ENCODE results near the gene IL17REL.

Gene IL17REL

GRCh38 chr22:50012211-50013181 is at the start of gene IL17REL:
Gene IL17REL (minus strand): TSS chr22:50012765. CDS start chr22:50012646, 119 bp downstream.
- no peak for ATAC-seq

- no peak for ATAC-seq
Observed at GRCh38 chr22:50061824-50062355, 49.3 kb upstream of the IL17REL start.

- no peak for ATAC-seq
Observed at GRCh38 chr22:50061141-50061823, 48.7 kb upstream of the IL17REL start.

DNA sequence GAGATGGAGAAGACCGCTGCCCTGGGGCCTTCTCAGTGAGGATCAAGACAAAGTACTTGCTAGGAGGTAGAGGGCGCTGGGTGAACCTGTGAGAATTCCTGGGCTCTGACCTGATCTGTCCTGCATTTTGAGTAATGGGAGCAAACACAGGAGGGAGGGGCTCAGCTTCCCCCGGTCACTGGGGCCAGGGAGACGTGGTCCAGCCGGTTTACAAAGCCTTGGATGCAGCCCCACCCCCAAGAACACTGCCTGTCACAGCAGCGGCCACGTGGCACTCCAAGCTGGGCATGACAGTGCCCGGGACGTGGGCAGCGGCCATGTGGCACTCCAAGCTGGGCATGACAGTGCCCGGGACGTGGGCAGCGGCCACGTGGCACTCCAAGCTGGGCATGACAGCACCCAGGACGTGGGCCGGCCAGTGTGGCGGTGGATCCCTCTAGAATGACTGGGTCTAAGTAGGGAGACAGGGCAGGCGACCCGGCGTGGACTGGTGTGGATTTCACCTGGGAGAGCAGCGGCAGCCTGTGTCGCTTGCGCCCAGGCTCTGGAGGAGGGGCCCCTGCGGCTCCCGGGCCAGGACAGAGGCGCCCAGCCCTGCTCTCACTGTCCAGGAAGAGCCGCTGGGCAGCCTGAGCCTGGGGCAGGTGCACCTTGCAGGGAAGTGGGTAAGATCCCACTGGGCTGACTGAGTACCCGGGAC is 48.0 kb upstream of the IL17REL start:
- no peak for ATAC-seq

- ATAC-seq, result no peak
Observed at GRCh38 chr22:50059881-50060262, 47.3 kb upstream of the IL17REL start.

- no peak for ATAC-seq
Observed at GRCh38 chr22:50058906-50059880, 46.6 kb upstream of the IL17REL start.

- no peak for ATAC-seq
Observed at GRCh38 chr22:50058061-50058905, 45.7 kb upstream of the IL17REL start, which contains the start of gene TTLL8. Gene TTLL8 (minus strand): TSS chr22:50058298.

DNA sequence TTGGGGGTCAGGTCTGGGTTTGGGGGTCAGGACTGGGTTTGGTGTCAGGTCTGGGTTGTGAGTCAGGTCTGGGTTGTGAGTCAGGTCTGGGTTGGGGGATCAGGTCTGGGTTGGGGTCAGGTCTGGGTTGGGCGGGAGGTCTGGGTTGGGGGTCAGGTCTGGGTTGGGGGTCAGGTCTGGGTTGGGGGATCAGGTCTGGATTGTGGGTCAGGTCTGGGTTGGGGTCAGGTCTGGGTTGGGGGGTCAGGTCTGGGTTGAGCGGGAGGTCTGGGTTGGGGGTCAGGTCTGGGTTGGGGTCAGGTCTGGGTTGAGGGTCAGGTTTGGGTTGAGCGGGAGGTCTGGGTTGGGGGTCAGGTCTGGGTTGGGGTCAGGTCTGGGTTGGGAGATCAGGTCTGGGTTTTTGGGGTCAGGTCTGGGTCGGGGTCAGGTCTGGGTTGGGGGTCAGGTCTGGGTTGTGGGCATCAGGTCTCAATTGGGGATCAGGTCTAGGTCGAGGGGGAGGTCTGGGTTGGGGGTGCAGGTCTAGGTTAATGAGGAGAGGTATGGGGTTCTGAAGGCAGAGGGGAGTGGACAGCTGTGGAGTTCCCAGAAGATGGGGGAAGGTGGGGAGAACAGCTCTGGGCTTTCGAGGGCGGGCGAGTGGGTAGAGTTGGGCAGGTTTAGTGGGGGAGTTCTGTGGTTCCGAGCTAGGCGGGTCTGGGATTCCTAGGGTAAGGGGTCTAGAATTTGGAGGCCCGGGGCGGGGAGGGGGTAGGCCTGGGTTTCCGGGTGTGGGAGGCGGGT is 44.9 kb upstream of the IL17REL start:
- ATAC-seq, result no peak

DNA sequence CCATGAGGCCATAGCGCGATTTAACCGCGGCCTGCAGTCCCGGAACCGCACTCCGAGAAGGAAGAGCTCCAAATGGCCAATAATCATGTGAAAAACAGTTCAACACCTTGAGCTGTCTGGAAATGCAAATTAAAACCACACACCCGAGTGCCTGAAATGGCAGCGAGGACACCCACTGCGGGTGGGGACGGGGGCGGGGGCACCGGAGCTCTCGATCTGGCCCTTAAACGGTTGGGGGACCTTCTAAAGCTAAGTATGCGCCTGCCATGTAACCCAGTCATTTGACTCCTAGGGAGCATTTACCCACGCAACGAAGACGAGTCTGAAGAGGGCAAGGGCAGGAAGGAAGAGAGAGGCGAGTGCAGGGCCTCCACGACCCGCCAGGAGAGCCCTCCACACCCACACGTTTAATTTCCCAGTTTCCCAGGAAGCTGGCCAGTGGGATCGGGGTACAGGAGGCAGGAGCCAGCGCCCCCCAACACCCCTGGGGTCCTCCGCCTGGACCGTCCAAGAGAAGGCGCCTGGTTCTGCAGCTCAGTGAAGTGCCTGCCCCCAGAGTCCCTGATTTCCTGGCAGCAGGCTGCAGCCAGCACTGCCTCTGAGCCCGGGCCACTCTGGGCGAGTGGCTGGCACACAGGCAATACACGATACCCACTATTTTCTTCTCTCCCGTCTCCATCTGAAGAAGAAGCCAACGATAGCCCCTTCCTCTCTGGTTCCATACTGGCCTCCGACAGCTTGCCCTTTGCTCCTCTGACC is 43.8 kb upstream of the IL17REL start:
- ATAC-seq, result no peak

DNA sequence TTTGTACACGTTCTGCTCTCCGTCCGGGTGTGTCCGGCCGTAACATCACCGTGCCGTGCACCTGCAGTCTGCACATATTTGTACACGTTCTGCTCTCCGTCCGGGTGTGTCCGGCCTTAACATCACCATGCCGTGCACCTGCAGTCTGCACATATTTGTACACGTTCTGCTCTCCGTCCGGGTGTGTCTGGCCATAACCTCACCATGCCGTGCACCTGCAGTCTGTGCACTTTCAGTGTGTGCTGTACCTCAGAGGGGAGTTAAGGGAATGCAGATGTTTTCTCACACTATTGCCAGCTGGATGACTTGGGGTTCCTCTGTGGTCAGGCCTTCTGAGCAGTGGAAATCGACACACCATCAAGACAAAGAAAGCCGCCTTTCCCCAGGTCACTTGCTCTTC is 41.3 kb upstream of the IL17REL start:
- ATAC-seq, result no peak

GRCh38 chr22:50051930-50052329 is 39.4 kb upstream of the IL17REL start:
- no peak for ATAC-seq

DNA sequence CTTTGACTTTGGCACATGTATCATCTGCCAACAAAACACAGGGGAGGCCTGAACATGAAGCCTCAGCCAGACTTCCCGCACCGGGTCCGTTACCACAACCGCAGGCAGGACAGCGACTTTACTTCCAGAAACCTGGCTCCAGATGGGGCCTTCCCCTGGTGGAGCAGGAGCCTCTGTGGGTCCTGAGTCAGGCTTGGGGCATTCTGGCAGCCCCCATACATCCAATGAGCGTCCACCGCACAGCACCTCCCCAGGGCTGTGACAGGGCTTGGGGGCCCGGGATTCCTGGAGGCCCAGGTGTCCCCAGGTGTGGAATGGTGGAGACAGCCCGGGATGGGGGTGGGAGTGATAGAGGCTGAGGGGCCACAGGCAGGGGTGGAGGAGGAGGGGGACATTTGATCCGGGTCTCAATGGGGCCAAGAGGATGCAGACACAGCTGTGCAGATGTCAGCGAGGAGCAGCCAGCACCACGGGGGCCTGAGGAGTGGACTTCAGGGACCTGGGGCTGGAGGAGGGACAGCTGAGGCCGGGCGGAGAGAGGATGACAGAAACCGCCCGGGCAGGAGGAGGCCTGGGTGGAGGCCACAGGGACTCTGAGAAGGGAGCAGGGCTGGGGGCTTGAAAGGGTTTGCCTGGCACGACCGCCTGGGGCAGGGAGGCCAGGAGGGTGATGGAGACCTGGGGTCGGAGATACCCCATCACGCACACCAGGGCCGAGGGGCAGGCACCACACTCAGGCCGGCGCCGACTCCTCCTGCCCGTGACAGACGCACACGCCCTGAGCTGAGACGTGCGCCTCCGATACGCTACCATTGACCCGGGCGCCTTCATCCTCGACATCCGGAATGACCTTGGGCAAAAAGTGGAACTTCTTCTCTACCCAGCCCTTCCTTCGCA is 37.0 kb upstream of the IL17REL start:
- no peak for ATAC-seq

DNA sequence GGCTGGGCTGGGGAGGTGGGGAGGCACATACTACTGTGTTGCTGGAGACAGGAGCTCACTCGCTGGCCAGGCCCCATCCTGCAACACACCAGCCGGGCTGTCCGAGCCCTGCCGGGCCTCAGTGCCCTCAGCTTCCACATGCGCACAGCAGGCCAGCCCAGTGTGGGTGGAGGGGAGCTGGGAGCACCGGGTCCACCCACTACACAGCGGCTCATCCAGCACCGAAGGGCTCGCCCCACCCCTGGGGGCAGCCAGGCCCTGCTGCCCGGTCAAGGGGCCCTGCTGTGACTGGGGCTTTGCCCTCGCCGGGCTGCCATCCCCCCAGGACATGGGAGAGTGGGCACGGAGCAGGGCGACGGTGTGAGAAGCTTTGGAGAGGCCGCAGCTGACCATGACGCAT is 36.3 kb upstream of the IL17REL start:
- no peak for ATAC-seq

DNA sequence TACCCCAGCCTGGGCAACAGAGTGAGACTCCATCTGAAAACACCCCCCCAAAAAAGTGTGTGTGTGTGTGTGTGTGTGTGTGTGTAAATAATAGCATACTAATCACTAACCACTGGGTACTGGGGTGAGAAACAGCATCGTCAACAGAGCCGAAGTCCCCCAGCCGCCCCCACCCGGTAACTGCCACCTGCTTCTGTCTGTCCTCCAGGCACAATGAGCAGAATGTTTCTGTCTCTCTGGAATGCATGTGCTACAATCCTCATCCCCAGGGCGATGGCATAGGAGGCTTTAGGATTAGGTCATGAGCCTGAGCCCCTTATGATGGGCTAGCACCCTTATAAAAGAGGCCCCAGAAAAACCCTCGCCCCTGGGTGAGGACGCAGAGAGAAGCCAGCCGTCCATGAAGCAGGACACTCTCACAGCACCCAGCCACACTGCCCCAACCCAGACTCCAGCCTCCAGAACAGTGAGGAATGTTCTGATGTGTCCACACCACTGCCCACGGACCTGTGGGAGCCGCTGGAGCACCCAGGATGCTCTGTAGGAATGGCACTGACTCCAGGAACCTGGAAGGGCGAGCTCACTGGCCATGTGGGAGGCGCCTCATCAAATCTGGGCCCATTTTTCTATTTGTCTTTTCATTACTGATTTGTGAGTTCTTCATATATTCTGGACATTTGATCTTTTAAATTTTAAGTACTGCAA is 35.6 kb upstream of the IL17REL start:
- ATAC-seq, result no peak

GRCh38 chr22:50047346-50047745 is 34.8 kb upstream of the IL17REL start:
- no peak for ATAC-seq

DNA sequence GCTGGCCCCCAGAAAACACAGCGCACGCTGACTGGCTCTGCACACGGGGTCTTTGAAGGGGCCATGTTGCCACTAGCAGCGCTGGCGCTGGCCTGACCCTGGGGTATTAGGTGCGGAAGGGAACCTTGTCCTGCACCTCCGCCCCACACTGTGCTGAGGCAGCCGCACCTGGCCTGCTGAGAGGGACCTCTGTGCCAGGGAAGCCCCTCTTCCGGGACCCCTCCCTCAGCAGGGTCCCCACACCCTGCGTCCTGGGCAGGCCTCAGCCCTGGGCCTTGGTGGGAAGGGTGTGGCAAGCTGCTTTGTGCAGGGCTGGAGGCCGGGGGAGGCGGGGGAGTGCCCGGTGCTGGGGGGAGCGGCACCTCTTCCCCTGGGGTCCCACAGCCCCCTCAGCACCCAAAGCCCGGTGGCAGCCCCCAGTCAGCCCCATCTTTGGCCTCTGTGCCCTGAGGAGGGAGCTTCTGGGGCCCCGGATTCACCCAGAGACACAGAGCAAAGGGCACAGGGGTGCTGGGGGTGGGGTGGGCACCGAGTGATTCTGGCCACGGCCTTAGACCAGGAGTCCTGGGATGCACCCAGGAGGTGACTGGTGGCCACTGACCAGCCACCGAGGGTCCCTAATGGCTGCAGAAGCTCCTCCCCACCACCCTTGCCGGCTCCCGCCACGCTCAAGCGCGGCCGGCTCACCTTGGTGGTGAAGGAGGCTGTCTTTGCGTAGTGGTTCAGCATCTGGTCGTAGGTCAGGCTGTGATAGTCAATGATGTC is 34.1 kb upstream of the IL17REL start:
- ATAC-seq, result no peak

DNA sequence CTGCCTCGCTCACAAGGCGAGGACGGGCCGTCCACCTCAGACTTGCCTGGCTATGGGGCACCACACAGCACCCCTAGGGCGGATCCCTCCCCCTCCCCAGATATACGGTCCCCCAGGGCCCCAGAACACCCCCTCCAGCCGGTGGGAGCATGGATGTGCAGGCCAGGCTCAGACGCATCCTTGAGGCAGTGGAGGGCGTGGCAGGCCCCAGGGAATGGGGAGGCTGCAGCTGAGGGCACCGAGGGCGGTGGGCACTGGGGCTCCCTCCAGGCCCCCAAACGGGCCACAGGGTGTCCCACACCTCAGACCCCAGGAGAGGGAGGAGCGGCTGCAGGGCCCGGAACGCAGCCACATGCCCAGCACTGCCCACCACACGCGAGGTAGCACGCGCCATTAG is 33.5 kb upstream of the IL17REL start:
- ATAC-seq, result no peak

All from activated CD4-positive, CD25-positive, alpha-beta regulatory T cell treated with anti-CD3 and anti-CD28 coated beads, Interleukin-2, amount 50 U/mL, for 24 hours (primary cell).